ENCODE results near the gene APC2. TPM values are rescaled to one million over a fixed set of nuclear protein-coding genes. Genes with fewer than 3 reads are reported as not detected.

The APC2 gene
- polyA plus RNA-seq, 1 donor (not counting 4 experiments of a cell fraction or from before 2014, with no cell fraction given) = 0.01 TPM

GRCh38 chr19:1481893-1482360, 32.0 kb downstream of the APC2 start:
- Histone ChIP-seq H3K4me3 (ENCODE audit: control insufficient read depth in 2 of 3, extremely low read depth in 1 of 3, insufficient read depth in 2 of 3, low read depth in 1 of 3, low read length in 3 of 3) (no peak overlapping the region), H3K27ac (ENCODE audit: control insufficient read depth, insufficient read depth, low read length) (no peak overlapping the region), H3K9me3 (ENCODE audit: control insufficient read depth, low read depth, low read length) (no peaks in the 10 kb centered on the region), H3K36me3 (ENCODE audit: control insufficient read depth in 2 of 2, extremely low read depth in 1 of 2, insufficient read depth in 2 of 2, low read length in 2 of 2) (peaks cover 0 to 4% of the 10 kb centered on the region in 2 experiments), H3K4me1 (ENCODE audit: control insufficient read depth, extremely low read depth, insufficient read depth, low read length) (peaks cover 13% of the 10 kb centered on the region), H3K79me2 (ENCODE audit: control insufficient read depth, insufficient read depth, low read length) (peaks cover 16% of the 10 kb centered on the region), H3K9me1 (ENCODE audit: control insufficient read depth, extremely low read depth, insufficient read depth, low read length) (peaks cover 4% of the 10 kb centered on the region), H2AFZ (ENCODE audit: control insufficient read depth, low read length) (no peak overlapping the region), H3K9ac (ENCODE audit: control insufficient read depth, extremely low read depth, insufficient read depth, low read length) (no peak overlapping the region), H3K27me3 (ENCODE audit: control insufficient read depth, extremely low read depth, insufficient read depth, low read length) (no peaks in the 10 kb centered on the region), H3K4me2 (ENCODE audit: control insufficient read depth, extremely low read depth, insufficient read depth, low read depth, low read length) (no peak overlapping the region), H4K20me1 (ENCODE audit: control insufficient read depth, extremely low read depth, insufficient read depth, low read length) (no peaks in the 10 kb centered on the region)
- DNase-seq (ENCODE audit: low read depth, low spot score) = no peak
- FAIRE-seq = no peak
- dilution Hi-C loops (cut with MboI; ENCODE audit: extremely low pct_ligation_motif_present, low sequenced_read_pairs) = no loop called here
- TF ChIP-seq EZH2 (IDR thresholded peaks at IDR 0.05; ENCODE audit: low read length) (no peak), CTCF (optimal IDR thresholded peaks at IDR 0.05 in 1 of 3, IDR thresholded peaks at IDR 0.05 in 1 of 3, conservative IDR thresholded peaks at IDR 0.05 in 1 of 3; ENCODE audit: extremely low read depth in 1 of 3, insufficient read depth in 2 of 3, low read length in 3 of 3) (no peak)

- Histone ChIP-seq H3K27me3 (ENCODE audit: control insufficient read depth, extremely low read depth, insufficient read depth, low read length) (no peaks in the 10 kb centered on the region), H3K4me2 (ENCODE audit: control insufficient read depth, extremely low read depth, insufficient read depth, low read depth, low read length) (no peak overlapping the region), H3K4me3 (ENCODE audit: control insufficient read depth in 2 of 3, extremely low read depth in 1 of 3, insufficient read depth in 2 of 3, low read depth in 1 of 3, low read length in 3 of 3) (no peak overlapping the region), H3K9ac (ENCODE audit: control insufficient read depth, extremely low read depth, insufficient read depth, low read length) (no peak overlapping the region), H3K27ac (ENCODE audit: control insufficient read depth, insufficient read depth, low read length) (no peak overlapping the region), H3K9me3 (ENCODE audit: control insufficient read depth, low read depth, low read length) (no peaks in the 10 kb centered on the region), H3K79me2 (ENCODE audit: control insufficient read depth, insufficient read depth, low read length) (peaks cover 11% of the 10 kb centered on the region), H3K36me3 (ENCODE audit: control insufficient read depth in 2 of 2, extremely low read depth in 1 of 2, insufficient read depth in 2 of 2, low read length in 2 of 2) (no peaks in the 10 kb centered on the region), H4K20me1 (ENCODE audit: control insufficient read depth, extremely low read depth, insufficient read depth, low read length) (no peaks in the 10 kb centered on the region), H2AFZ (ENCODE audit: control insufficient read depth, low read length) (no peak overlapping the region), H3K9me1 (ENCODE audit: control insufficient read depth, extremely low read depth, insufficient read depth, low read length) (no peaks in the 10 kb centered on the region), H3K4me1 (ENCODE audit: control insufficient read depth, extremely low read depth, insufficient read depth, low read length) (peaks cover 9% of the 10 kb centered on the region)
- no peak for TF ChIP-seq EZH2 (IDR thresholded peaks at IDR 0.05; ENCODE audit: low read length)
- no peak for TF ChIP-seq CTCF (optimal IDR thresholded peaks at IDR 0.05 in 1 of 3, IDR thresholded peaks at IDR 0.05 in 1 of 3, conservative IDR thresholded peaks at IDR 0.05 in 1 of 3; ENCODE audit: extremely low read depth in 1 of 3, insufficient read depth in 2 of 3, low read length in 3 of 3)
- DNase-seq (ENCODE audit: low read depth, low spot score) = no peak
- dilution Hi-C loops (cut with MboI; ENCODE audit: extremely low pct_ligation_motif_present, low sequenced_read_pairs) = no loop called here
- FAIRE-seq = no peak
These were observed 32.6 kb downstream of the APC2 start for GRCh38 chr19:1482361-1483130.
